NCI-H526 (cell line): ENCODE results near the gene ERFL.
"Not testable (repeated sequence)": the region's sequence is repeated elsewhere in the genome, so short reads cannot be mapped to it uniquely, and the experiment has no call there.

Experiments used
- DNase-seq, 2 experiments: peaks; one replicate each; lab custom pipeline; 2025; lab: John Stamatoyannopoulos, UW

The ERFL gene

DNA sequence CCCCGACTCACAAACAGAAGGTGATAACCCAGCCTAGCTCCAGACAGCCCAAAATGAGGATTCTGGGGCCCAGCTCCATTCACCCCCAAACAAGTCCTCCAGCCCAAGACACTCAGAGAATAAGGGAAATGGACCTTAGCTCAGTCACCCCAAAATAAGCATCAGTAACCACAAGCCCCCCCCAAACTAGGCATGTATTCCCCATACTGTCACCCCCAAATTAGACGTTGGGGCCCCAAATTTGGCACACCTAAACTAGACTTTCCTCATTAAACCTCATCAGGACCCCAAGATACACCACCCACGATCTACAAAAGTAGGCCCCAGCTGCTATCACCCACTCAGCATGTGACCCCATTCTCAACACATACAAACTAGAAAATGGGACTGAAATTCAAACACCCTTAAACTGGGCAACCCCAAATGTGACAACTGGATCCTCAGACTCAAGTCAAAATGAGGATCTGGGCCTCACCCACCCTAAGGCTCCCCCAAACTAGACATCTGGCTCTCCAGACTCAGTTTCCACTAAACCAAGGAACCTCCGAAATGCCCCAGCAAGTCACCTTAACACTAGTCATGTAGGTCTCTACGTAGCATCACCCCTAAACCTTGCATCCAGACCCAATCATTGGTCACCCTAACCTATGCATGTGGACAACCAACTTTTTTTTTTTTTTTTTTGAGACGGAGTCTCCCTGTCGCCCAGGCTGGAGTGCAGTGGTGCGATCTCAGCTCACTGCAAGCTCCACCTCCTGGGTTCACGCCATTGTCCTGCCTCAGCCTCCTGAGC, 13.4 kb upstream of the ERFL start:
- no peak for DNase-seq

DNA sequence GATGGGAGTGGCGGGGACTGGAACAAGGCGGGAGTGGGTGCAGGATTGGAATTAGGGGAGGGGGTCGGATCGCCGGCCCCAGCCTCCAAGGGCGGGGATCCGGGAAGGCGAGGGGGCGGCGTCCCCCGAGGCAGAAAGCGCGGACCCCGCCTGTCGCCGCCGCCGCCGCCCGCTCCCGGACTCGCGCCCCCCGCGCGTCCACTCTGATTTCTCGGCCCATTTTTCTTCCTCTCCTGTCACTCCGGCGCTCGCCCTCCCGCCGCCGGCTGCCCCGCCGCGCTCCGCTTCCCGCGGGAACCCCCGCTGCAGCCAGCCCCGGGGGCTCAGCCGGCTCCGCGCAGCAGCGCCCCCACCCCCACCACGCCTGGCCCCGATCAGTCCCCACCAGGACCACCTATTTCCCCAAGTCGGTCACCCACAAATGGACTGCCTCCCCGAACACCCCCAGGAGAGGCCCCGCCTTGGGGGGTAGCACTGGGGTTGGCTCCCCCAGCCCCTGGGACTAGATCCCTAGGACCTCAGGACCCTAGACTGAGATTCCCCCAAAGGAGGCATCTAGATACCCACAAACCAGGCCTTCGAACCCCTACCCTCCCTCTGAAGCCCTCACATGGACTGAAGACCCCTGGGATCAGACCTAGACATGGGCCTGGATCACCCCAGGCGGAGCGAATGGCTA, 12.6 kb upstream of the ERFL start:
- no peak for DNase-seq

DNA sequence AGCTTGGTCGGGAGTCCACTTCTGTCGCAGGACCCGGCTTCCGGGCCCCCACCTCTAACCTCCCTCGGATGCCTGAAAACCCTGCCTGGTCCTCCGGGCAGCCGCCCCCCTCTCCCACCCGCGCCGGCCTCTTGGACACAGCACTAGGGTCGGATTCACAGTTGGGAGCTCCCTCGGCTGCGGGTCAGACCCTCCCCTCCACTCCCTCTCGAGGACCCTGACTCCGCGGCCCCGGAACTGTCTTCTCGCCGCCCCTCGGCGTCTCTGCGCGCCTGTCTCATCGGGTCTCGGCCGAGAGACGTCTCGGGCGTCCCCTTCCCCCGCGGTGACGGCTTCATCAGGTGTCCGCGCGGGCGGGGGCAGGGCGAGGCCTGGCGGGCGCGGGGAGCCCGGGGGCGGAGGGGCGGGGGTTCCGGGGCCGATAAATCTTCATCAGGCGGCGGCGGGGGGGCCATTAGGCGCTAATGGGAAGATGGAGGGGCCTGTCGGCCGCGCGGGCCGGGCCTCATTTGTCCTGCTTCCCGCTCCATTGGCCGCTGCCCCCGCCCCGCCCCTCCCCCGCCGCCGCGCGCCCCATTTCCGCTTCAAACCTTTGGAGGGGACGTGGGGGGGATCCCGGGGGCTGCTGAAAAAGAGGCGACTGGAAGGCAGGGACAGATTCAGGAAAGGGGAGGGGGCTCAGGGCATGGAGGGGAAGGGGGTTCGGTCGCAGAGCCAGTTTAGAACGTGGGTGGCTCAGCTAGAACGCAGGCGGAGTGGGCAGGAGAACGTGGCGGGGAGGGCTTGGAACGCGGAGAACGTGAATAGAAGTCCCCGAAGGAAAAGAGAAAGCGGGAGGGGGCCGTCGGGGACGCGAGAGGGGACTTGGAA, 11.8 kb upstream of the ERFL start:
- peak in 1 of 2 experiments; percentile 61 for DNase-seq

DNA sequence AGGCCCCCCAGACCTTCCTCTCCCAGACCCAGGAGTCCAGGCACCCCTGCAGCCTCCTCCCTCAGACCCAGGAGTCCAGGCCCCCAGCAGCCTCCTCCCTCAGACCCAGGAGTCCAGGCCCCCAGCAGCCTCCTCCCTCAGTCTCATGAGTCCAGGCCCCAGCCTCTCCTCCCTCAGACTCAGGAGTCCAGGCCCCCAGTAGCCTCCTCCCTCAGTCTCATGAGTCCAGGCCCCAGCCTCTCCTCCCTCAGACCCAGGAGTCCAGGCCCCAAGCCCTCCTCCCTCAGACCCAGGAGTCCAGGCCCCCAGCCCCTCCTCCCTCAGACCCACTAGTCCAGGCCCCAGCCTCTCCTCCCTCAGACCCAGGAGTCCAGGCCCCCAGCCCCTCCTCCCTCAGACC, 11.0 kb upstream of the ERFL start:
- DNase-seq = not testable (repeated sequence)

DNA sequence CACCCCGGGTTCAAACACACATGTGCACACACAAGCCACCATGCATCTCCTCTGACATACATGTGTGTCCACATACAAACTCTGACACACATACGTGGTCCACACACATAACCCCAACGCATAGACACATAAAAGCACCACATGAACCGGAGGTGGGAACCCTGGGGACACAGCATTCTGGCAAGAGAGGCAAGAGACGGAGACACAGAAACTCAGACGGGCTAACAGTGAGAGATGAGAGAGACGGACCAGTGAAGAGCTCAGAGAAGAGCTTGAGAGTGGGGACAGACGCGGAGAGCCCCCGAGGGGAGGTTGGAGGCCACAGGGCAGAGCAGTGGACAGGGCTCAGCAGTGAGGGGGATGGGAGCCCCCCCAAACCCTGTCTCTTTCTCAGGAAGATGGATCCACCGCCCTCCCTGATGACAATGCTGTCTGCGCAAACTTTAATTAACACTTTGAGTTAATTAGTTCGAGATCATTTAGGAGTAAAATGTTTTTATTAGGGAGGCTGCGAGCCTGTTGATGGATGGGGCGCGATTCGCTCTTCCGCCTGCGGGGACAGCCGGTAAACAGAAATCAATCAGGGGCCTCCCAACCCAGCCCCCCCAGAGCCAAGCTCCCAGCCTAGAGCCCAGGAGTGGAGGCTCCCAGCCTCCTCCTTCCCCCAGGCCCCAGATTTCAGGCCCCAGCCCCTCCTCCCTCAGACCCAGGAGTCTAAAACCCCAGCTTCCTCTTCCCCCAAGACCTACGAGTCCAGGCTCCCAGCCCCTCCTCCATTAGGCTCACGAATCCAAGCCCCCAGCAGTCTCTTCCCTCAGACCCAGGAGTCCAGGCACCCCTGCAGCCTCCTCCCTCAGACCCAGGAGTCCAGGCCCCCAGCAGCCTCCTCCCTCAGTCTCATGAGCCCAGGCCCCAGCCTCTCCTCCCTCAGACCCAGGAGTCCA, 9.5 kb upstream of the ERFL start:
- DNase-seq = peak in 1 of 2 experiments; percentile 57

DNA sequence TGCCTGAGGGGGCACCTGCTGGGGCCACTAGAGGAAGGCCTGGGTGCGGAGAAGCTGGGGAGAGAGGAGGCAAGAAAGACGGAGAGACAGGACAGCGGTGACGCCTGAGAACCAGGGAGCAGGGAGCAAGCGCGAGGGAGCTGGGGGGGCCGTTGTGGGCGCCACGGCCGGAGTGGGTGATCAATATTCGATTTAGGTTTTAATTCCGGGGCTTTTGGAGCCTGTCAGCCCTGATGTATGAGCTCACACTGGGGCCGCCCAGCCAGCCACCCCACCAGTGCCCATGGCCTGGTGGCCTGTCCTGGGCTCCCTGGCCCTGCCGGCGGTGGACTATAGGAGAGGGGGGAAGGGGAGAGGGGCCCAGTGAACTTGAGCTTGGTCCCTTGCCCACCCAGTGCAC, 8.7 kb upstream of the ERFL start:
- no peak for DNase-seq

DNA sequence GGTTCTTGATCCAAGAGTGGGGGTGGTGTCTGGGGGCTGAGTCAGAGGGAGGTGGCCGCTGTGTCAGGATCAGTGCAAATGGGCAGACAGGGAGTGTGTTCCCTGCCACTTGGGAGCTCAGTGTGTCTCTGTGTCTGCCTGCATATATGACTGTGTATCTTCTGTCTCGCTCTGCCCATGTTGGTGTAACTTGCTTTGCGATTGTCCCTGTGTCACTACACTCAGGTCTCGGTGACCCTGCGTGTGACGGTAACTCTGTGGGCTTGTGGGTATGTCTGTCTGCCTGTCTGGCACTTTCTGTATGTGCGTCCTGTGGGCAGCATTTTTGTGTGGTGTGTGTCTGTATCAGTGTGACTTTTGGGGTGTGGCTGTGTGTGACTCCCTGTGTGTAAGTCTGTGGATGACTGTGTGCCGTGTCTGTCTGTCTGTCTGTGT, 8.2 kb upstream of the ERFL start:
- no peak for DNase-seq

DNA sequence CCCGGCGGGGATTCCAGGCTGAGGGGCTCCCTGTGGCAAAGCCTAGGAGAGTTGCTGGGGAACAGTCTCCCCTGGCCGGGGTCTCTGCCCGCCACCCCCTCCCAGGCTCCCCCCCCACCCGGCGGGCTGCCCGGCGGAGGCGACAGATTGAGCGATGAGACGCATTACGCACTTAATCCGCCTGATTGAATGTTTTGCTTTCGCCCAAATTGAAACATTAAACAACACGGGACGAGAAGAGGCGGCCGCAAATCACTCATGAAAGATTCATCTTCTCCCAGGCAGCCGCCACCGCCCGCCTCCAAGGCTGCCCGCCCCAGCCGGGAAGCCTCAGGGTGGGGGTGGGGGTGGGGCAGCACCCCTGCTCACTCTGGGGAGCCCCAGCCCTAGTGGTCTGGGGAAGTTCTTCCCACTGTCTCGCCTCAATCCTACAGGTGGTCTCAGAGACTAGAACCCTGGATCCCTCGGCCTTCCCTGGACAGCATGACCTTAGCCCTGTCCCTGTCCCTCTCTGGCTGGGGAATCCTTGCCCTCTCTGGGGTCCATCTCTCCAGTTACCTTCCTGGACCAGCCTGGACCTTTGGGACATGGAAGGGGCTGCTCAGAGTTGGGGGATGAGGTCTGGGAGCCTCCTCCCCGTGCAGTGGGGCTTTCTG, 7.6 kb upstream of the ERFL start:
- no peak for DNase-seq

DNA sequence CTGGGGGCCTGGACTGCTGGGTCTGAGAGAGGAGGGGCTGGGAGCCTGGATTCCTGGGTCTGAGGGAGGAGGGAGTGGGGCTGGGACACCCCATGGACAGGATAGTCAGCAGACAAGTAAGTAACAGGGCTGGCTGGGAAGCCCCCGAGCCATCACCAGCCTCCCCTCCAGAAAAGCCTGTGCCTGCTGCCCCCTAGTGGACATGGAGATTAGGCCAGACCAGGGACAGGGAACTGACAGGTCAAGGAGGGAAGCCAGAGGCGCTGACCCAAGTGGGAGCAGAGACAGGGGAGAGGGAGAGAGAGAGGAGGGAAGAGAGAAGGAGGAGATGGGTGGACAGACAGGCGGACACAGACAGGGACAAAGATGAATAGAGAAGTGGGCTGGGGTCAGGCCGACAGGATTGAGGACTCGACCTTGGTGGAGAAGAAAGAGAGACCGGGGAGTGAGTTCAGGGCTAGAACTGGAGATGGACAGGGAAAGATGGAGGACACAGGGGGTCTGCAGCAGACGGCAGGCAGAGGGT, 6.7 kb upstream of the ERFL start:
- DNase-seq = peak; percentile 72 to 88

DNA sequence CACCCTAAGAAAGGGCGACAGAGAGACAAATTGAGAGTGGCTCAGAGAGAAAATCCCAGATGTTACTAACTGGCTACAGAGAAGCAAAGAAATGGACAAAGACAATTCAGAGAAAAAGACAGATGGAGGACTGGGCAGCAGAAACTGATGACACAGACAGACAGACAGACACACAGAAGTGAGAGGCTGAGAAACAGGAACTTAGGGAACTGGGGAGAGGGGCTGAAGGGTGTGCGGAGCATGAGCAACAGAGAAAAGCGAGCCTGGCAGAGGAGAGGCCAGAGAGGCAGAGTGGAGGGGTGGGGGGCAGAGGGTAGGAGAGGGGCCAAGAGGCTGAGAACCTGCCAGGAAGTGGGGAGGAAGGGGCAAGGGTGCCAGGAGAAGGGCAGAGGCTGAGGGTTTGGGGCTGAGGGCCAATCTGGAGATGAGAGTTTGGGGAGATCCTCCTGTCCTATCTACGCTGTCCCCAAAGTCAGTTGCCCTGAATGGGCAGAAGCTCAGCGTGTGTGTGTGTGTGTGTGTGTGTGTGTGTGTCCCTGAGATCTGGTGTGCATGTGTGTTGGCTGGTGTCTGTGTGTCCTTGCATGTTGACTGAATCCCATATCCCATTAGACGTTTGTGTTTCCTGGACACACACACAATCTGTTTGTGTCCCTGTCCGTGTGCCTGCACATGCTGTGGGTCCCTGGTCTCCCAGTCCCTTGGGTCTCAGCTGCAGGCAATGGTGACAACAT, 5.6 kb upstream of the ERFL start:
- no peak for DNase-seq

DNA sequence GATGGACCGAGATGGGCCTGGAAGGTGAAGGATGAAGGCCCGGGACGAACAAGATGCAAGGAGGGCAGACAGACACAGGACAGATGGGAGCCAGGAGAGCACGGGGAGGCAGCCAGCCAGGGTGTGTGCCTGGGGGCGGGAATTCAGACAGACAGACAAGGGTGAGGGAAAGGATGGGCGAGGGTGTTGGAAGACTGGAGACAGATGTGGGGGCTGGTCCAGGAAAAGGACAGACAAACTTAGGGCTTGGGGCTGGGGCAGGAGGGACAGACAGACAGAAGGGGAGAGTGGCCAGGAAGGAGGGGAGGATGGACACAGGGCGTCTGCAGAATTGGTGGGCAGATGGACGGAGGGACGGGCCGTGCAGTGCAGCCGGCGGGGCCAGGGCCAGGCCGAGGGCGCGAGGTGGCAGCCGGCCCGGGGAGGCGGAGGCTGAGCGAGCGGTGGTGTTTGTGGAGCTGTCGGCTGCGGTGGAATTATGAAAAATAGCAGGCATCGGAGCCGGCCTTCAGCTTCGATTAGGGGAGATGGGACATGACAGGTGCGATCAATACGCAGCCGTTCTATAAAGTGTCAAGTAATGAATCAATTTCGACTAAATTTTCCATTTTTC, 4.6 kb upstream of the ERFL start:
- DNase-seq = peak in 1 of 2 experiments; percentile 66

DNA sequence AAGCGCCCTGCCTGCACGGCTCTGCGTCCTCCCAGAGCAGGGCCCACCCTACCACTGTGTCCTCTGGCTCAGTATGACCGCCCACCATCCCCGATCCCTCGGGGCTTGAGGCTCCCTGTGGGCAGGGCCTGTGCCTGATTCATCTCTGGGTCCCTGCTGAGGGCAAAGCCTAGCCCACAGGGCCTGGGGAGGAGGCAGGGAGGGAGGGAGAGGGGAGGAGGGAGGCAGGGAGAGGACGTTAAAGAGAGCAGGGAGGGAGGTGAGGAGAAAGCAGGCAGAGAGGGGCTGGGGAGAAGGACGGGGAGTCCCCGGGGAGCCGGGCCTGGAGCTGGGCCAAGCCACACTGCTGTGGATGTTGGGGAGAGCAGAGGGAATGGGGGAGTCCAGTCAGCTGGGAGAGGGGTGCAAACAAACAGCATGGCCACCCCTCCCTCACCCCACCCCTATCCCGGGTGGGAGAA, 4.0 kb upstream of the ERFL start:
- DNase-seq = no peak

DNA sequence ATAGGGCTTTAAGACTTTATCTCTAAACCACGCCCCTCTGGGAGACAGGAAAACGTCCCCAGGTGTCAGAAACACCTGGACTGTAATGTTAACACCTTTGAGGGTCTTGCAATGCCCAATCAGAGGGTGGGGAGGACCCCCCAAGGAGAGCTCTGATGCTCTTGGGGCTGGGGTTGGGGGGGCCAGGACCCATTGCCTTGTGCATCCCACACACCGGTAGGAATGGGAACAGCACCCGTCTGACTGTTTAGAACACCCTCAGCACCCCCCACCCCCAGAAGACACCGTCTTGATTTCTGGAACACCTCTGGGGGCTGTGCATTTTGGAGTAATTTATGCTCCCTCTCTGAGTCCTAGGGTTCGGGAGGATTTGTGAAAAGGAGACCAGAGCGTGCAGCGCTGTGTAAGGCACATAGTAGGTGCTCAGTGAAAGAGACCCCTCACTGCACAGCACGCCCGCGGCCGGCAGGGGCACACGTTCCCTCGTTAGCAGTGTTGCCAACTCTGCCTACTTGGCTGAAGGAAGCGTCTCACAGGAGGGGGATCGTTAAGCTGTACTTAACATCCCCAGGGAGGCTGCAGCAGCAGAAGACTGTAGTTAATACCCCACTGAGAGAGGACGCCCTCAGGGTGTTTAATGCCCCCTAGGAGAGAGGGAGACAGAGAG, 2.8 kb upstream of the ERFL start:
- peak in 1 of 2 experiments; percentile 48 for DNase-seq

DNA sequence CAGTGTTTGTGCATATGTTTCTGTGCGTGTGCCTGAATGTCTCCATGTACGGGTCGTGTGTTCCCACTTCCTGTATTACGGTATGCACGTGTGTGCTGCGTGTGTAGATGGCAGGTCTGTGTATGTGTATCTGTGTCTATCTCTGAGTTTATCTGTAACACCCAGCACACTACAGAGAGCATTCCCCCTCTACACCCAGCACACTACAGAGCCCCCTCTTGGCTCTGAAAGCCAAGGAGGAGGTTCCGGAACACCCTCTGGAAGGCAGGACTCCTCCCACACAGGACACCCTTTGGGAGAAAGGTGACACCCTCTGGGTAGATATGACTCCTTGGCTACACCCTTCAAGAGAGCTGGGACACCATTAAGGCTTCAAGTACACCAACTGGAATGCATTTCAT, 2.1 kb upstream of the ERFL start:
- DNase-seq = no peak

DNA sequence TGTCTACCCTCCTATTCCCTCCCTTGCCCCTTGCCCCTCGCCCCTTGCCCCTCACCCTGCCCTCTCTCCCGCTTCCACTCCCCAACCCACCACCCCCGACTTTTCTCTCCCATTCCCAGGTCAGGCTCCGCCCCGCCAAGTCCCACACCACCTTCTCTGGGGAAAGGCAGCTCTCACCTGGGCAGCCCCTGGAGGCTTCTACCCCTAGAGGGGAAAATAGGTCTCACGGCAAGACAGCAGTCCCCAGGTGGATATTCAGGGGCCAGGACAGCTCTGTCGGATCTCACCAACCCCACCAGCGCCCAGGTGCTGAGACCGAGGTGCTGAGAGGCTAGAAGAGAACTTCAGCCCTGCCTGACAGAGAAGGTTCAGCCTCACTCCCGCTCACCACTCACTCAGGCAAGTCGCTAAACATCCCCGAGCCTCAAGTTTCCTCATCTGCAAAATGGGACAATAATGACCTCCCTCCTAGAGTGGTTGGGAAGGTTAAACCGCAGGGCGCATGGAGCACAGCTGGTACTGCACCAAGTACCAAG, 1.4 kb upstream of the ERFL start:
- DNase-seq = no peak

DNA sequence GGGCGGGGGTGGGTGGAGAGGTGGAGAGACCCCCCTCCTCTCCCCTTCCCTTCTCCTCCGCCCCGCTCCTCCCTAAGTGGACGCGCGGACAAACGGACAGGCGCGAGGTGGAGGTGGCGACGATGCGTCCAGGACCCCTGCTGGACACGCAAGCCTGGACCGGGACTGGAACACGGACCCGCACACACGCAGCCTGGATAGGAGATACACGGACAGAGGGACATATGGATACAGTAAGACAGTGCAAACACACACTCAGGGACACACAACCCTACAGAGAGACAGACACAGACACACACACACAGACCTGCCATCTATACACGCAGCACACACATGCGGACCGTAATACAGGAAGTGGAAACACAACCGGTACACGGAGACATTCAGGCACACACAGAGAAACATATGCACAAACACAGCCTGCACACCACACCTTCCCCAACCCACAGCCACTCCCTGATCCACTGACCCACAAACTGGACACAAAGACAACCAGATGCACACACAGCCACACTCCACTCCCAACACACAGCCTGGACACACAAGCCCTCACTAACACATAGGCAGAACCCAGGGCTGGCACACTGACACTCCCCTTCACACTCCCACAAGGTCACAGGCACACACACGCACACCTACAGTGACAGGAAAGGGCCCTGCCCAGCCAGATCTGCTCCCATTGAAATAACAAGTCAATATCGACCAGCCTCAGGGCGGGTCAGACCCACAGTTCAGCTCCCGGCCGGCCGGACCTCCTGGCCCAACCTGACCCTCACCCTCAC, 696 bp upstream of the ERFL start:
- peak in 1 of 2 experiments; percentile 55 for DNase-seq

DNA sequence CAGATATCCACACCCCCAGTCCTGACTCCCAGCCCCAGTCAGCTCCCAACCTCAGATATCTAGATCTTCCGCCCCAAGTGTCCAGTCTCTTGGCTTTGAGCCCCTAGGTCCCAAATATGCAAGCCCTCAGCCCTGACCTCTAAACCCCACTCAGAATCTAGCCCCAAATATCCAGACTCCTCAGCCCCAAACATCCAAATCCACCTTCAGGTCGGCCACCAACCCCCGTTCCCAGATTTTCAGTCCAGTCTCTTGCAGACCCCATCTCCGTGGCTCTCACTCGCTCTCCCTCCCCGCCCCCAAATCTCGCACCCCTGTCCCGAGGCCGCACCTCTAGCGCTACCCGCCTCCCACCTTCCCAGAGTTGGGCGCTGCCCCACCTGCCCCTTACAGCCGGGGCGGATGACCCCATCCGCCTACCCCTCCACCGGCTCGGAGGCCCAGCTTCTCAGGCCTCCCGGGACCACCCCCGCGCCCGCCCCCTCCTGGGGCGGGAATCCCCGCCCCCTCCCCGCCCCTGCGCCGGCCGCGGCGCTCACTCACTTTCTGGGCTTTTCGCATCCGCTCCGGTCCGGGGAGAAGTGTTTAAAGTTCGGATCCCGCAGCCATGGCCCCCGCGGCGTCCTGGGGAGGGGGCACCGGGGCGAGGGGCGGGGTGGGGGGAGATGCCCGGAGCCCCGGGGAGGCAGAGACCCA, 604 bp downstream of the ERFL start:
- no peak for DNase-seq
